Astrocyte of the spinal cord (primary cell): ENCODE data around the gene OGG1.
"Not testable (repeated sequence)": the region's sequence is repeated elsewhere in the genome, so short reads cannot be mapped to it uniquely, and the experiment has no call there.

Experiments
- DNase-seq: peaks from one replicate; pipeline ENCODE4 v3.0.0; 2011; ENCODE audit warnings: low read depth, low spot score
- H3K4me3 ChIP-seq: 2 replicates; pipeline ENCODE4 v1.5.1; 2011; ENCODE audit warnings: low read depth, mild to moderate bottlenecking, low read length, moderate library complexity
- in situ Hi-C: cut with HindIII; loops from 2 replicates; pipeline ENCODE4 v1.10.0; 2017; ENCODE audit warnings: low sequenced_read_pairs
- TF ChIP-seq, protein P1 (sequence below): IDR thresholded peaks from 2 replicates; pipeline ENCODE4 v1.5.1; 2012; ENCODE audit warnings: low read depth, mild to moderate bottlenecking, low read length, inconsistent platforms

Gene OGG1

DNA sequence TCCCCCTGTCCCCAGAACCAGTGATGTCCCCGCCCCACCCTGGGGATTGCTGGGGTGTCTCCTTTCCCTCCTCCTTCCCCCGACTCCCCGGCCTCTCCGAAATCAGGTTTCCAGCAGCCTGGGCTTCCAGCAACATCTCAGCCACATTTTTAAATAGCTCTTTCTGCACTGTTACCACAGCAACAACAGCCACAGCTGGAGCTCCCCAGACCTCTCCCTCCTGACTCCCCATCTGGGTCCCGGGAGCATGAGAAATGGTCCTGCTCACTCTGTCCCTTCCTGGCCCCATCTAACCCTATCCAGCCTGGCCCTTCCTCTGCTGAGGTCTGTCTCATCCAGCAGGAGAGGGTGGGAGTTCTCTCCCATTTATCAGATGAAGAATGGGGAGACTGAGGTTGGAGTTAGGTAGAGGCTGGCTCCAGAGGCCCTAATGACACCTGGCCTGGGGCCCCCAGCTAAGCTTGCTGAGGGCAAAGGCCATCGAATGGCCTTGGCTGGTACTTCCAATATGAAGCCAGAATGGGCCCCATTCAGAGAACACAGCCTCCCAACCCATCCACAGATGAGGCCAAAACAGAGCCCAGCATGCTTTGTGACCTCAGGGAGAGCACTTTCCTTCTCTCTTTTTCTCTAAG lies 18.5 kb downstream of the OGG1 start:
- no peak for DNase-seq
- no peak overlapping the region for H3K4me3 ChIP-seq
- in situ Hi-C loops, result no loop called here

DNA sequence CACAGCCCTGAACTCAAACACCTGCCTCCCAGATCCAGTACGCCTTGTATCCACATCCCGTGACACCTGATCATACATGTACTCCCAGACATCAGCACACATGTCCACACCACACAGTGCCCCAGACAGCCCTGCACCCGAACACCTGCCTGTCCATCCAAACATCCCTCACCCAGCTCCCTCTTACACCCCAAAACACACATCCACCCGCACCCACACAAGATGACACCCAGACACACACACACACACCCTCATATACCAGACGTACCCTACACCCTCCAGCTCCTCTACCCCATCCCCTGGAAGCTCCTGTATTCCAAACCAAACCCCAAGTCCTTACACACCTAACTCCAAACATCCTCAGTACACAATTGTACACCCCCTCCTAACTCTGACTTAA lies 19.3 kb downstream of the OGG1 start:
- no peak for DNase-seq
- peak overlapping the region; percentile 62 for H3K4me3 ChIP-seq
- TF ChIP-seq, protein P1, sequence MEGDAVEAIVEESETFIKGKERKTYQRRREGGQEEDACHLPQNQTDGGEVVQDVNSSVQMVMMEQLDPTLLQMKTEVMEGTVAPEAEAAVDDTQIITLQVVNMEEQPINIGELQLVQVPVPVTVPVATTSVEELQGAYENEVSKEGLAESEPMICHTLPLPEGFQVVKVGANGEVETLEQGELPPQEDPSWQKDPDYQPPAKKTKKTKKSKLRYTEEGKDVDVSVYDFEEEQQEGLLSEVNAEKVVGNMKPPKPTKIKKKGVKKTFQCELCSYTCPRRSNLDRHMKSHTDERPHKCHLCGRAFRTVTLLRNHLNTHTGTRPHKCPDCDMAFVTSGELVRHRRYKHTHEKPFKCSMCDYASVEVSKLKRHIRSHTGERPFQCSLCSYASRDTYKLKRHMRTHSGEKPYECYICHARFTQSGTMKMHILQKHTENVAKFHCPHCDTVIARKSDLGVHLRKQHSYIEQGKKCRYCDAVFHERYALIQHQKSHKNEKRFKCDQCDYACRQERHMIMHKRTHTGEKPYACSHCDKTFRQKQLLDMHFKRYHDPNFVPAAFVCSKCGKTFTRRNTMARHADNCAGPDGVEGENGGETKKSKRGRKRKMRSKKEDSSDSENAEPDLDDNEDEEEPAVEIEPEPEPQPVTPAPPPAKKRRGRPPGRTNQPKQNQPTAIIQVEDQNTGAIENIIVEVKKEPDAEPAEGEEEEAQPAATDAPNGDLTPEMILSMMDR, result no peak
- in situ Hi-C loops, result no loop called here

More for the DNA sequence above, 18.5 kb downstream of the OGG1 start:
- TF ChIP-seq, protein P1, result no peak

DNA sequence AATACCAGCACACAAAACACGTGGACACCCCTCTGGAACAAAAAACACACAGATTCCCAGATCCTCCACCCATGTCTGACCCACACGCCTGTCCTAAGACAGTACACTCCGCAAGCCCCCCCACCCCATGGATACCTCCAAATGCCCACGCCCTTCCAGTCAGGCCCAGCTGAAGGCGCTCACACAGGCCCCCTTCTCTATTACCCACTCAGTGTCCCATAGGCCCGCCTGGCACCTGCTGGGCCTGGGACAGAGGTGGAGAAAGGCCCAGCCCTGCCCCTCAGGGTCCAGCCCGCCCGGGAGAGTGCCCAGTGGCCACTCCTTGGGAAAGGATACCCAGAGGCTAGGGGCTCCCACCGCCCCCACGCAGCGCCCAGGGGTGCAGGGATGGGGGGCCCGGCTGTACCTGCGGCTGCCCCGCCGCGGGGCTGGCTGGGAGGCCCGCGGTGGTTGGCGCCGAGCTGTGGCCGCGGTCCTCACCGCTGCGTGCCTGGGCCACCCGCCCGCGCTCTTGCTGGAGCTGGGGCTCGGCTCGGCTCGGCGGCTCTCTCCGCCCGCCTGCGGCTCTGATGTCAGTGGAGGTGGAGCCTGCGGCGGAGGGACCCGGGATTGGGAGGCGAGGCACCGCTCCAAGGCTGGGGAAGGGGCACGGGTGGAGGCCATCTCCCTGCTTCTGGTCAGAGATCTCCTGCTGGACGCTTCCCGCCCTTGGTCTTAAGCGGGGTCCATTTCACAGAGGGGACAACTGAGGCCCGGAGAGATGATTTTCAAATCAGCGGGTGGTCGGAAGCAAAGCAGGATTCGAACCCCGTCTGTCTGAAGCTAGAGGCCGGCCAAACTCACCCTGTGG lies 19.9 kb downstream of the OGG1 start, which contains the start of gene CAMK1:
Gene CAMK1, minus strand, starts transcription at position 522 of the 850 bp plus-strand sequence. CDS start 2,198 bp downstream, outside the sequence.
- peak within 1 kb of the TSS; percentile 62 for H3K4me3 ChIP-seq
- TF ChIP-seq, protein P1, result no peak
- peak; percentile 71 for DNase-seq
- in situ Hi-C loops, result no loop called here

DNA sequence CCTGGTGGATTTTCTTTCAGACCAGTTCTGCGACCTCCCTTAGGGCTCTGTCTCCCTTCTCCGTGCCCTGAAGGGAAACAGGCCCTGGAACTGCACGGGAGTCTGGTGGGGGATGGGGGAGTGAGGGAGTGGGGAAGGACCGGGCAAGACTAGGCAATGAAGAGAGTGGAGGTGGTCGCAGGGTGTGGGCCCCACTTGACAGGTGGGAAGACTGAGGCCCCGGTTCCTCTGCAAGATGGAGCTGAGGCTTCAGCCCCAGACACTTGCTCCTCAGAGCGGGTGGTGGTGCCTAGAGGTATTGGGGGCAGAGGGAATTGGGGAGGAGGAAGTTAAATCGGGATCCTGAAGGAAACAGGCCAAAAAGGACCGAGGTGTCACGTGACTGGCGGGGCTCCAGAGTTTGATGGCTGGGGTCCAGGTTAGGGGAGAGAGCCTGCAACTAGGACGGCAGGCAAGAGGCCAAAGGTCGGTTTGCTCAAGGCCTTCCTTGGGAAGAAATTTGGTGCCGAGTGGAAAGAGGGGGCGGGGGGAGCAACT lies 20.6 kb downstream of the OGG1 start:
- in situ Hi-C loops, result no loop called here
- H3K4me3 ChIP-seq, result peak overlapping the region; percentile 62
- DNase-seq, result no peak
- TF ChIP-seq, protein P1, result no peak

DNA sequence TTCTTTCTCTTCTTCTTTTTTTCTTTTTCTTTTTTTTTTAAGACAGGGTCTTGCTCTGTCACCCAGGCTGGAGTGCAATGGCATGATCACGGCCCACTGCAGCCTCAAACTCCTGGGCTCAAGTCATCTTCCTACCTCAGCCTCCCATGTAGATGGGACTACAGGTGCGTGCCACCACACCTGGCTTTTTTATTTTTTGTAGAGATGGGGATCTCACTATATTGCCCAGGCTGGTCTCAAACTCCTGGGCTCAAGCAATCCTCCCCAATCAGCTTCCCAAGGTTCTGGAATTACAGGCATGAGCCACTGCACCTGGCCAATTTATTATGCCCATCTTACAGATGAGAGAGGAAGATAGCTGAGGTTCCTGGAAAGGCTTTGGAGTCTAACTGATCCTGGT lies 21.3 kb downstream of the OGG1 start:
- DNase-seq, H3K4me3 ChIP-seq, in situ Hi-C loops: not testable (repeated sequence)

DNA sequence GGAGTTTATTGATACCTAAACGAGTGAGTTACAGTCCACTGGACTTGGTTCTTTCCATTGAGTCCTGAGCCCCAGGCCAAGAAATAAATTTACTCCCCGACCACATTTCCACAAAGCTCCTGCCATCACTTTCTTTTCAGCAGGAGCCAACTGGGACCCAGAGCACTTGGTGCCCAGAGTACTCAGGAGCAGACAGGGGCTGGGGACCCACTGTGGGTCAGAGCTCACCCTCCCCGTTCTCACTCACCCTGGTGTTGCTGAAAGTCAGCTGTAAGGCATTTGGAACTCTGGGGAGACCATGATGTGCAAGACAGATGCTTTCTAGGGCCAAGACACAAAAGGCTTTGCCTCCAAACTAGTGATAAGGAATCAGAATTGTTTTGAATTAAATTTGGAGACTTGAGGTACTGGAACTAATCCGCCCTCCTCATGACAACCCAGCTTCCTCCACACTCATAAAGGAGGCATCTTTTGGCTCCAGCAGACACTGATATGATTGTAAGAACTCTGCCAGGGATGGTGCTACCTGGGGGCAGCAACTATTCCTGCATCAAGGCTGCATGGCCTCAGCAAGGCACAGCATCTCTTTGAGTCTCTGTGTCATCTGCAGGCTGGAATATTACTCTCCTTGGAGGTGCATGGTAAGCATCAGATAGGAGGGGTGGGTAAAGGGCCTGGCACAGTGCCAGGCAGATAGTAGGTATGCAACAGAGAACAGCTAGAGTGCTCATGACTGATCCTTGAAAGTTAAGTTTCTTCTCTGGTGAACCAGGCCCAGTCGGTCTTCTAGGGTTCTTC lies 27.3 kb downstream of the OGG1 start:
- in situ Hi-C loops, result no loop called here
- no peak for DNase-seq

More for the DNA sequence above, 27.3 kb downstream of the OGG1 start:
- TF ChIP-seq, protein P1, result no peak
- no peak overlapping the region for H3K4me3 ChIP-seq
